Endothelial cell (in vitro differentiated cells): Measurements from ENCODE around the gene PRR19. TPM values are rescaled to one million over a fixed set of nuclear protein-coding genes. Genes with fewer than 3 reads are reported as not detected.
"Not testable (repeated sequence)": the region's sequence is repeated elsewhere in the genome, so short reads cannot be mapped to it uniquely, and the experiment has no call there.

Source experiments
- DNase-seq: peaks from one replicate; pipeline ENCODE4 v3.0.0; 2021; ENCODE audit warnings: low spot score
- H3K27ac Mint-ChIP-seq: one replicate; pipeline ENCODE4 v1.8.0; 2021; ENCODE audit warnings: mixed read lengths, inconsistent platforms; ENCODE audit not compliant: unreplicated experiment
- H3K27me3 Mint-ChIP-seq: one replicate; pipeline ENCODE4 v1.8.0; 2021; ENCODE audit warnings: mild to moderate bottlenecking, moderate library complexity, mixed read lengths, inconsistent platforms; ENCODE audit not compliant: unreplicated experiment
- H3K36me3 Mint-ChIP-seq: one replicate; pipeline ENCODE4 v1.8.0; 2021; ENCODE audit warnings: mild to moderate bottlenecking, low read depth, mixed read lengths, inconsistent platforms; ENCODE audit not compliant: unreplicated experiment
- H3K4me1 Mint-ChIP-seq: one replicate; pipeline ENCODE4 v1.8.0; 2021; ENCODE audit warnings: mild to moderate bottlenecking, mixed read lengths, inconsistent platforms; ENCODE audit not compliant: unreplicated experiment
- H3K4me3 Mint-ChIP-seq: one replicate; pipeline ENCODE4 v1.8.0; 2021; ENCODE audit warnings: mild to moderate bottlenecking, mixed read lengths, inconsistent platforms; ENCODE audit not compliant: unreplicated experiment
- H3K9me3 Mint-ChIP-seq: one replicate; pipeline ENCODE4 v1.8.0; 2021; ENCODE audit warnings: mixed read lengths, inconsistent platforms; ENCODE audit not compliant: unreplicated experiment
- total RNA-seq: library from RNA; stranded (reverse); fragmentation: NEBNext Ultra II Directional; extraction: Animal tissue kit (Norgen Biotek cat#: 25700); gene quantifications from one replicate; pipeline ENCODE4 v1.2.1, GENCODE V29; 2021; ENCODE audit not compliant: unreplicated experiment
- TF ChIP-seq, protein P1 (sequence below): fragments of 200-600 bp; sonication (generic); IDR thresholded peaks from one replicate; pipeline ENCODE4 v1.5.0; 2021; ENCODE audit warnings: antibody characterized with exemption; ENCODE audit not compliant: unreplicated experiment

The PRR19 gene
- total RNA-seq, 1 donor from 2014 or later, result 1.1 TPM

DNA sequence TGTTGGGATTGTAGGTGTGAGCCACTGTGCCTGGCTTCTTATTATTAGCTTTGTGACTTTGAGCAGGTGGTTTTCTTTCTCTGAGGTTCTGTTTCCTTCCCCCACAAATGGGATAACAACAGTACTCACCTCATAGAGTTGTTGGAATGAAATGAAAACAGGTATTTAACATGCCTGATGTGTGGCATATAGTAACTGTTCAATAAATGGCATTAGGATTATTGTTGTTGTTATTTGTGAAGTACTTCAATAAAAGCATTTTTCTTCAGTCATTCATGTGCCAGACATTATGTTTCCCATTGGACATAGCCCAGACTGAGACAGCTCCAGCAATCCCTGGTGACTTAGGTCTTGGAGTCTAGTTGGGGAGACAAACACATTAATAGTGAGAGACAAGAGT lies 25.0 kb downstream of the PRR19 start:
- Mint-ChIP-seq H3K36me3 (peaks cover 15% of the 10 kb centered on the region), H3K27me3 (peaks cover 27% of the 10 kb centered on the region), H3K9me3 (no peaks in the 10 kb centered on the region), H3K4me1 (peaks cover 45% of the 10 kb centered on the region), H3K27ac (peak overlapping the region; percentile 2), H3K4me3 (peak overlapping the region; percentile 90)
- TF ChIP-seq, protein P1, sequence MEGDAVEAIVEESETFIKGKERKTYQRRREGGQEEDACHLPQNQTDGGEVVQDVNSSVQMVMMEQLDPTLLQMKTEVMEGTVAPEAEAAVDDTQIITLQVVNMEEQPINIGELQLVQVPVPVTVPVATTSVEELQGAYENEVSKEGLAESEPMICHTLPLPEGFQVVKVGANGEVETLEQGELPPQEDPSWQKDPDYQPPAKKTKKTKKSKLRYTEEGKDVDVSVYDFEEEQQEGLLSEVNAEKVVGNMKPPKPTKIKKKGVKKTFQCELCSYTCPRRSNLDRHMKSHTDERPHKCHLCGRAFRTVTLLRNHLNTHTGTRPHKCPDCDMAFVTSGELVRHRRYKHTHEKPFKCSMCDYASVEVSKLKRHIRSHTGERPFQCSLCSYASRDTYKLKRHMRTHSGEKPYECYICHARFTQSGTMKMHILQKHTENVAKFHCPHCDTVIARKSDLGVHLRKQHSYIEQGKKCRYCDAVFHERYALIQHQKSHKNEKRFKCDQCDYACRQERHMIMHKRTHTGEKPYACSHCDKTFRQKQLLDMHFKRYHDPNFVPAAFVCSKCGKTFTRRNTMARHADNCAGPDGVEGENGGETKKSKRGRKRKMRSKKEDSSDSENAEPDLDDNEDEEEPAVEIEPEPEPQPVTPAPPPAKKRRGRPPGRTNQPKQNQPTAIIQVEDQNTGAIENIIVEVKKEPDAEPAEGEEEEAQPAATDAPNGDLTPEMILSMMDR, result no peak
- DNase-seq, result no peak

DNA sequence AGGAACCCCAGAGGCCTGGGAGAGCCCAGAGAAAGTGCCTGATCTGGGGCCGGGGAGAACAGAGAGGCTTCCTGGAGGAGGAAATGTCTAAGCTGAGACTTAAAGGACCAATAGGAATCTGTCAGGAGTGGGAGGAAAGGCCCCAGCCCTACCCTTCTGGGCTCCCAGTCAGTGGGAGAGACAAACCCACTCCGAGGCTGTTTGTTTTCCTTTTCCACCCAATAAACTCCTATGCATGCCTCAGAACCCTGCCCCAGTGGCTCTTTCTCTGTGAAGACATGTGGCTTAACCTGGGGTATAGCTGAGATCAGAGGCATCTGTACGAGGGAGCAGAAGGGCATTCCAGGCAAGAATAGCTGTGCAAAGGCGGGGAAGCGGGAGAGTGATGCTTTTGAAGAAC lies 25.4 kb downstream of the PRR19 start:
- H3K4me3 Mint-ChIP-seq, result peak overlapping the region; percentile 90
- peaks cover 27% of the 10 kb centered on the region for H3K27me3 Mint-ChIP-seq
- peaks cover 45% of the 10 kb centered on the region for H3K4me1 Mint-ChIP-seq
- no peaks in the 10 kb centered on the region for H3K9me3 Mint-ChIP-seq
- peaks cover 15% of the 10 kb centered on the region for H3K36me3 Mint-ChIP-seq
- no peak overlapping the region for H3K27ac Mint-ChIP-seq
- TF ChIP-seq, protein P1, result no peak
- DNase-seq, result no peak

DNA sequence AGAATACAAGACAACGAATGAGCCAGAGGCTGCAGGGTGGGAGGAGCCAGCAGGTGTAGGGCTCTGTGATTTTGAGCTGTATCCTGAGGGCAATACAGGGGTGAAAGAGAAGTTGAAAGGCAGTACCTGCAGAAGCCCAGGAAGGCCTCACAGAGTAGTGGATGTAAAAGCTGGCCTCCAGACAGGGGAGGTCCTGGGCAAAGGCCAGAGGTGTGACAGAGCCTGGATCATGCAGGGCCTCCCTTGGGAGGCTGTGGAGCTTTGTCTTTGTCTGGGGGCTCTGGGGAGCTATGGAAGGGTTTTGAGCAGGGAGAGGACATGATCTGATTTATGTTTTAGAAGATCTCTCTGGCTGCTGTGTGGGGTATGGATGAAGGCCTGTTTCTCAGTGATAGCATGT lies 26.2 kb downstream of the PRR19 start:
- Mint-ChIP-seq H3K36me3 (peaks cover 15% of the 10 kb centered on the region), H3K9me3 (no peaks in the 10 kb centered on the region), H3K4me1 (peaks cover 46% of the 10 kb centered on the region), H3K4me3 (peak overlapping the region; percentile 26), H3K27ac (no peak overlapping the region), H3K27me3 (peaks cover 27% of the 10 kb centered on the region)
- TF ChIP-seq, protein P1, result no peak
- no peak for DNase-seq

DNA sequence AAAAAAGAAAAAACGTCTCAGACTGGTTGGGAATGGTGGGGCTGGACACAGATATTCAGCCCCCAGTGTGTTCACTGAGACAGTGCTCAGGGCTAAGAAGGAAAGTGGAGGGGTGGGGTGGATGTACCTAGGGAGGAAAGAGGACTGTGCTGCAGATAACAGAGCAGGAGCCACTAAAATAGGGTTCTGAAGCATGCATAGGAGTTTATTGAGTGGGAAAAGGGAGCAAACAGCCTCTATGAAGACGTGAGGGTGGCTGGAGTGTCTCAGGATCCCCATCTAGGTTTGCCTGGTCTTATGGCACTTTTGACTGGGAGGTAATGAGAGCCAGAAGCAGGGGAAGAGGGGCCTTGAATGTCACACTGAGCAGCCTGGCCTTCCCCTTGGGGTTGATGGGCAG lies 26.9 kb downstream of the PRR19 start:
- Mint-ChIP-seq H3K4me1 (peaks cover 52% of the 10 kb centered on the region), H3K27me3 (peaks cover 26% of the 10 kb centered on the region), H3K27ac (no peak overlapping the region), H3K4me3 (peak overlapping the region; percentile 38), H3K9me3 (no peaks in the 10 kb centered on the region), H3K36me3 (peaks cover 19% of the 10 kb centered on the region)
- no peak for DNase-seq
- TF ChIP-seq, protein P1, result no peak

DNA sequence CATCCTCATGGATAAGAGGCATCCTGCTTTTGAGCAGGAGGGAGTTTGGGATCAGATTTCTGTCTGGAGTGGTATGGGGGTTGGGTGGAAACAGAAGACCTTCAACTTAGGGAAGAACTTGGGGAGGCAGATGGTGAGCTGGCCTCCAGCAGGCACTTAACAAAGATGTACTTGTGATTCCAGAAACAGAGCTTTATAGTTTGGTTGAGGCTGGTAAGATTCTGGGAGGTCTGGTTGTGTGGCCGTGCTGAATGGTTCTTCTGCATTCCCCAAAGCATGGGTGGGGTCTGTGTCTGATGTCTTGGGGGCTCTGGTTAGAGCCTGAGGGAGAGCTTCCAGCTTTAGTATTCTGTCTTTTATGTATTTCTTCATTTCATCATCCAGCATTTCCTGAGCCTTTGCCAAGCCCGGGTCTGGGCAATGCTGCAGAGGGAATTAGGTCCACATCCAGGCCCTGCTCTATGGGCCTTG lies 28.3 kb downstream of the PRR19 start:
- peaks cover 46% of the 10 kb centered on the region for H3K4me1 Mint-ChIP-seq
- H3K27ac Mint-ChIP-seq, result no peak overlapping the region
- H3K36me3 Mint-ChIP-seq, result peaks cover 19% of the 10 kb centered on the region
- H3K4me3 Mint-ChIP-seq, result no peak overlapping the region
- no peaks in the 10 kb centered on the region for H3K9me3 Mint-ChIP-seq
- peaks cover 22% of the 10 kb centered on the region for H3K27me3 Mint-ChIP-seq
- DNase-seq, result no peak
- TF ChIP-seq, protein P1, result no peak

DNA sequence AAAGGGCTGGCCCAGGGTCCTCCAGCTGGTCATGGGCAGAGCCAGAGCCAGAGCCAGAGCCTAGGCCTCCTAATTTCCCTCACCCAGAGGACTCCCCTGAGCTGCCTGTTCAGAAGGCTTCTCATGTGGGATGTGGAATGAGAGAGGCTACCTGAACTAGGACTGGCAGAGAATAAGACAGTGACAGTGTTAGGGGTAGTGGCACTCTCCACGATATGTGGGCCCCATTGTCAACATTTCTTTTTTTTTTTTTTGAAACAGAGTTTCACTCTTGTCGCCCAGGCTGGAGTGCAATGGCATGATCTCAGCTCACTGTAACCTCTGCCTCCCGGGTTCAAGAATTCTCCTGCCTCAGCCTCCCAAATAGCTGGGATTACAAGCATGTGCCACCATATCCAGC lies 29.4 kb downstream of the PRR19 start:
- H3K27ac Mint-ChIP-seq, DNase-seq, H3K9me3 Mint-ChIP-seq, H3K4me3 Mint-ChIP-seq: not testable (repeated sequence)
- Mint-ChIP-seq H3K27me3 (peaks cover 21% of the 10 kb centered on the region), H3K4me1 (peaks cover 45% of the 10 kb centered on the region), H3K36me3 (peaks cover 19% of the 10 kb centered on the region)
